Coronary artery (tissue), 2 donors: Measurements from ENCODE around the gene CCN5.
A peak's percentile ranks its signal among the peaks of the same experiment; 100 is the strongest.

ENCODE experiments used
- DNase-seq: peaks from one replicate; pipeline ENCODE4 v3.0.0-alpha.2; 2017; ENCODE audit warnings: low spot score
- H3K27ac ChIP-seq, 2 donors: fragments of 200-600 bp; sonication (generic); one replicate each; pipeline ENCODE4 v1.5.1; 2016 to 2019
- H3K4me3 ChIP-seq: fragments of 200-600 bp; sonication (generic); 2 replicates; pipeline ENCODE4 v1.5.1; 2016; ENCODE audit warnings: mild to moderate bottlenecking, moderate library complexity
- TF ChIP-seq, protein P1 (sequence below): fragments of 200-600 bp; sonication (generic); IDR thresholded peaks from one replicate; pipeline ENCODE4 v1.5.1; 2019; ENCODE audit warnings: antibody characterized with exemption

CCN5 gene

DNA sequence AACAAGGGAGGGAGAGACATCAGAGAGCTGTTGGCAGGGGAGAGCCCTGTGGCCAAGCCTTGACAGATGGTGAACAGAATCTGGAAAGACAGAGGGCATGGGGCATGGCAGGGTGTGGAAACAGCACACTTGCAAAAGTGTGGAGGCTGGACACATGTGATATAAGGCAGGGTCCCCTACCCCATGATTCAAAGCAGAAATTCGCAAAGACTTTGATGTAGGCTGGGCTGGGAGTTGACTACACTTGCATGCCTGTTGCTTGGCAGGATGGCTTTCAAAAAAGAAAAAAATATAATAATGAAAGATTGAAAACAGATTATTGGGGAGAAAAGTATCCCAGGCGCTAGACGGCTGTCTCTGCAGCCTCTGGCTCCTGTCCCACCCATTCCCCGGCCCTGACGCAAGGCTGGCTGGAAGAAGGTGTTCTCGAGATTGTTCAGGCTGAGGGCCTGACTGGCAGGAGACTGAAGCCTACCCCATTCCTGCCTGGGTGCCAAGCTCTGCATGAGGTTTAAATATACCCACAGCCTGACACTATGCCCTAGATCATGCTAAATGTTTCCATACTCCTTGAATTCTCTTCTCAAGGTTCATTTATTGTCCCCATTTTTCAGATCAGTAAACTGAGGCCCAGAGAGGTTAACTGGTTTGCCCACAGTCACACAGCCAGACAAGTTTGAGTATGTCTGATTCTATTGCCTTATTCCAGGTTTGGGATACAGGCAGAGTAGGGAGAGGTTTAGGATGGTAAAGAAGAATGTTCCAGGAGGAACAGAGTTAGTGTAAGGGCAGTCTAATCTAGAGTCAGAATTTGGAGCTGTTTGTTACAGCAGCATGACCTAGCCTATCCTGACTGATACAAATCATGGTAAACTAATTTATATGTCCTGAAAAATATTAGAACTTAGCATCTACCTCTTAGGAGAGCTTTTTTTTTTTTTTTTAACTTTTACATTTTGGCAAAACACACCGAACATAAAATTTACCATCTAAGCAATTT, 23.4 kb upstream of the CCN5 start:
- TF ChIP-seq, protein P1, sequence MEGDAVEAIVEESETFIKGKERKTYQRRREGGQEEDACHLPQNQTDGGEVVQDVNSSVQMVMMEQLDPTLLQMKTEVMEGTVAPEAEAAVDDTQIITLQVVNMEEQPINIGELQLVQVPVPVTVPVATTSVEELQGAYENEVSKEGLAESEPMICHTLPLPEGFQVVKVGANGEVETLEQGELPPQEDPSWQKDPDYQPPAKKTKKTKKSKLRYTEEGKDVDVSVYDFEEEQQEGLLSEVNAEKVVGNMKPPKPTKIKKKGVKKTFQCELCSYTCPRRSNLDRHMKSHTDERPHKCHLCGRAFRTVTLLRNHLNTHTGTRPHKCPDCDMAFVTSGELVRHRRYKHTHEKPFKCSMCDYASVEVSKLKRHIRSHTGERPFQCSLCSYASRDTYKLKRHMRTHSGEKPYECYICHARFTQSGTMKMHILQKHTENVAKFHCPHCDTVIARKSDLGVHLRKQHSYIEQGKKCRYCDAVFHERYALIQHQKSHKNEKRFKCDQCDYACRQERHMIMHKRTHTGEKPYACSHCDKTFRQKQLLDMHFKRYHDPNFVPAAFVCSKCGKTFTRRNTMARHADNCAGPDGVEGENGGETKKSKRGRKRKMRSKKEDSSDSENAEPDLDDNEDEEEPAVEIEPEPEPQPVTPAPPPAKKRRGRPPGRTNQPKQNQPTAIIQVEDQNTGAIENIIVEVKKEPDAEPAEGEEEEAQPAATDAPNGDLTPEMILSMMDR: no peak
- peak overlapping the region; percentile 2 for H3K4me3 ChIP-seq
- peak overlapping the region; percentile 87 to 94 for H3K27ac ChIP-seq
- DNase-seq: peak; percentile 96

DNA sequence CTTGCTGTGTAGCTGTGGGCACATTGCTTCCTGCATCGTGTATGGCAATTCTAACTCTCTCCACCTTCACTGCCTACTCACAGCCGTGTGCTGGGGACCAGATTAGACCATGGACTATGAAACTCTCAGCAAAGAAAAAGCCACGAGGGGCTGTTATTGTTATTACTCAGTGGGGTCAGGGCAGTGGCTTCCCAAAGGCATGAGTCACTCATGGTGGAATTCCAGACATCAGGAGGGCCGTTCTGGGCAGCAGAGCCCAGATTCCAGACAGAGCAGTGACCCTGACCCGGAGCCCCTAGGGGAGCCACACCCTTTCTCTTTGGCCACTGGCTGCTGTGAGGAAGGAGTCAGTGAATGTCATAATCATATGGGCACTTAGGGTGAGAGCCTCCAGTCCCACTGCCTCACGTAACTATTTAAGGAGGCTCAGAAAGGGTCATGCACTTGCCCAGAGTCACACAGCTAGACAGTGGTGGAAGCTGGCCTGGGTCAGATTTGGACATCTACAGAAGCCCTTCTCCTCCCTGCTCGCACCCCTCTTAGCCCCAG, 22.2 kb upstream of the CCN5 start:
- TF ChIP-seq, protein P1: no peak
- Histone ChIP-seq H3K4me3 (no peak overlapping the region), H3K27ac (peak overlapping the region; percentile 87 to 94)
- peak; percentile 99 for DNase-seq

DNA sequence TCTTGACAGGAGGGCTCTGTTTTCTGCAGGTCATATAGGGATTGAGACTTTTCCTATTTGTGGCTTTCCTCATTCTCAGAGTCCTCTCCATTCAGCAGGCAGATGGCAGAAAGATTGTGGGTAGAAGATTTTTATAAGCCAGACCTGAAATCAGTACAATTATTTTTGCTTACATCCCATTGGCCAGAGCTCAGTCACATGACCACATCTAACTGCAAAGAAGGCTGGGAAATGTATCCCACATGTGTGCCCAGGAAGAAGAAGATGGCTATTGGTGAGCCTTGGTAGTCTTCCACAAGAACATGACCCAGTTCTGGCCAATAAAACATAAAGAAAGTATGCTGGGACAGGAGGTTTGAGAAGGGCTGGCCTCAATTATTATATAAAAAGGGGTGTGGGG, 21.5 kb upstream of the CCN5 start:
- TF ChIP-seq, protein P1: no peak
- H3K27ac ChIP-seq: peak overlapping the region; percentile 87 to 94
- no peak overlapping the region for H3K4me3 ChIP-seq
- no peak for DNase-seq

DNA sequence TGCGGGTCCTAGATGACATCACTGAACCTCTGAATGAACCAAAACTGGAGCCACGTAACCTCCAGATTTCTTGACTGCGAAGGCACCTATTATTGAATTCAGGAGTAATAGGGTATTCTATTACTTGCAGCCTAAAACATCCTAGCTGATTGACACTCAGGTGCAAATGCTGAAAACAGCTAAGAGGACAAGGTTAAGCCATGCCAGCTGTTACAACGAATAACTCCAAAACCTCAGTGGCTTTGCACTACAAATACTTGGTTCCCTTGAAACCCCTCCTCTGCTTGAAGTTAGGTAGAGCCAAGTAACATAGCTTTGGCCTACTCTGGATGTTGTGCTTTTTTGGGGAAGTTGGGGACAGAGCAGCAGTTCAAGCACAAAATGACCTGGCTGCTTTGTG, 21.0 kb upstream of the CCN5 start:
- TF ChIP-seq, protein P1: no peak
- Histone ChIP-seq H3K27ac (peak overlapping the region; percentile 87 to 94), H3K4me3 (no peak overlapping the region)
- DNase-seq: no peak

DNA sequence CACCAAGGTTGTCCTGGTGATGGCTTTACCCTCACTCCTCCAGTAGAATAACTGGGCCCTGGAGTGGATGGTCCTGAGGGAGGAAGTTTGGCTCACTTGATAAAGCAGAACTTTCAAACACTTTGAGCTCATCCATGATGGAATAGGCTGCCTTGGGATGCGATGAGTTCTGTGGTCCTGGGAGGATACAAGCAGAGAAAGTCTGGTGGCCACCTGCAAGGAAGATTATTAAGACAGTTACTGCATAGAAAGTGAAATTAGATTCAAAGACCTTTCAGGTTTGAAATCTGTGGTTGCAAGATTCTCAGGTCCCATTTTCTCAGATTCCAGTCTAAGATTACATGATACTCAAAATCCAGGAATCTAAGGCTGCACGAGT, 19.9 kb upstream of the CCN5 start:
- Histone ChIP-seq H3K4me3 (no peak overlapping the region), H3K27ac (peak overlapping the region; percentile 87 to 94)
- DNase-seq: no peak
- TF ChIP-seq, protein P1: no peak

DNA sequence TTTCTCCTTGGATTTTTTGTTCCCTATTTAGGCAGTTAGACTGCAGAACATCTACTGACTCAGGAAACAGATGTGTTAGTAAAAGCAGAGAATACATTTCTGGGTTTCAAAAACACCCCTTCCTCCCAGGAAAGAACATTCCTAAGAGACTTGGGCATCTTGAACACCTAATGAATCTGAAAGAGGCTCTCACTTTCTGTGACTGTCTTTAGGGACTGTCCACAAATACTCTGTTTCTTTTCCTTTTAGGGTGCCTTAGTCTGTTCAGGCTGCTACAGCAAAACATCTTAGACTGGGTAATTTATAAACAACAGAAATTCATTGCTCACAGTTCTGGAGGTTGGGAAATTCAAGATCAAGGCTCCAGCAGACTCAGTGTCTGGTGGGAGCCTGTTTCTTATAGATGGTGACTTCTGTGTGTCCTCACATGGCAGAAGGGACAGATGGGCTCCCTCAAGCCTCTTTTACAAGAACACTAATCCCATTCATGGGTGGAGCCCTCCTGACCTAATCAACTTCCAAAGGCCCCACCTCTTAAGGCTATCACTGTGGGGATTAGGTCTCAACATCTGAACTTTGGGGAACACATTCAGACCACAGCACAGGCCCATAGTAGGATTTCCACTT, 19.4 kb upstream of the CCN5 start:
- TF ChIP-seq, protein P1: no peak
- H3K4me3 ChIP-seq: no peak overlapping the region
- peak; percentile 71 for DNase-seq
- peak overlapping the region; percentile 87 to 94 for H3K27ac ChIP-seq
